Measurements from ENCODE around the gene KRT14. TPM values are rescaled to one million over a fixed set of nuclear protein-coding genes. Genes with fewer than 3 reads are reported as not detected.
"Not testable (repeated sequence)": the region's sequence is repeated elsewhere in the genome, so short reads cannot be mapped to it uniquely, and the experiment has no call there.

The KRT14 gene
- total RNA-seq, 1 experiment from 2014 or later = not detected

DNA sequence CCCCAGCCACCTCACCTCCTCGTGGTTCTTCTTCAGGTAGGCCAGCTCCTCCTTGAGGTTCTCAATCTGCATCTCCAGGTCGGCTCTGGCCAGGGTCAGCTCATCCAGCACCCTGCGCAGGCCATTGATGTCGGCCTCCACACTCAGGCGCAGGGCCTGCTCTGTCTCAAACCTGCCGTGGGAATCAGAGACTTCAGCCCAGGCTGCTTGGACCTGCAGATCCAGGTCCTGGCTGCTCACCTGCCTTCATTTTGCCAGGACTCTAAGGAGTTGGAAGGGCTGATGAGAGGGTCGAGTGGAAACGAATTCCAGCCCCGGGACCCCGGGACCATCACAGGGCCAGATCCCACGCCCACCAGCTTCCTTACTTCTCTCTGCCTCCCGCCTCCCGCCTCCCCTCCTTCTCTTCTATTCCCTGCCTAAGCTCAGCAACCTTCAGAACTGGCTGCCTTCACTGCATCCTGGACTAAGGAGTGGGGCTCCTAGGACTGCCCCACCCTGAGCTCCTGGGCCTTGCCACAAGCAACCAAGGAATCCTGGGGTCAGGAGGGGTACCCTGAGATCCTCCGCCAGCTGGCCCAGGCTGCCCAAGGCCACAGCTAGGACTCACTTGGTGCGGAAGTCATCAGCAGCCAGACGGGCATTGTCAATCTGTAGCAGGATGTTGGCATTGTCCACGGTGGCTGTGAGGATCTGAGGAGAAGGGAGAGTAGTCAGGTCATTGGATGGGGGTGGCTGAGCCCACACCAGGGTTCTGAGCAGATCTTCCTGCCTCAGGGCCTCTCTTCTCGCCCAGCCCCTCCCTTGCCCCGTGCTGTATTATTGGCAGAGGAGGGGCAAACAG is 35.9 kb upstream of the KRT14 start:
- not testable (repeated sequence) for H4K8ac ChIP-seq (replicated peaks; ENCODE audit: insufficient read length, low read depth, low read length); H4K20me1 ChIP-seq (ENCODE audit: control insufficient read depth, insufficient read depth, insufficient read length); H2BK5ac ChIP-seq (ENCODE audit: insufficient read length, low read length); H3K27ac Mint-ChIP-seq; H3K4me3 Mint-ChIP-seq; H3K27ac ChIP-seq (ENCODE audit: insufficient read length, low read depth, low read length); H3K9ac ChIP-seq (ENCODE audit: extremely low read depth, insufficient read length, low read length); H2BK15ac ChIP-seq (ENCODE audit: low read depth, low read length); H3K18ac ChIP-seq (ENCODE audit: insufficient read length, low read depth, low read length); H4K91ac ChIP-seq (ENCODE audit: insufficient read length, low read depth, low read length); H3K9me3 Mint-ChIP-seq; H3K23me2 ChIP-seq (ENCODE audit: insufficient read length, low read depth, low read length, poor library complexity, severe bottlenecking); H2BK12ac ChIP-seq (ENCODE audit: insufficient read length, low read depth, low read length); H3K4me1 ChIP-seq (ENCODE audit: insufficient read depth, low read length); H2AFZ ChIP-seq (ENCODE audit: low read length); H3K79me2 ChIP-seq (ENCODE audit: insufficient read depth, low read length); H2BK120ac ChIP-seq (ENCODE audit: low read depth, low read length, poor library complexity, severe bottlenecking); H3K27me3 ChIP-seq (ENCODE audit: insufficient read depth, low read length); H3K14ac ChIP-seq (ENCODE audit: insufficient read depth, low read length); H3K79me1 ChIP-seq (ENCODE audit: insufficient read depth, low read depth, low read length, poor library complexity, severe bottlenecking); H4K5ac ChIP-seq (ENCODE audit: insufficient read length, low read depth, low read length); H3T11ph ChIP-seq (ENCODE audit: low read length); H3K27me3 Mint-ChIP-seq (ENCODE audit: low read depth); H2AK5ac ChIP-seq (ENCODE audit: insufficient read length, low read length); H3K4ac ChIP-seq (ENCODE audit: low read depth, low read length); H2BK20ac ChIP-seq (ENCODE audit: low read depth, low read length, poor library complexity, severe bottlenecking); H3K56ac ChIP-seq (ENCODE audit: insufficient read length, low read depth, low read length); H3K23ac ChIP-seq (ENCODE audit: insufficient read length, low read depth, low read length); H3K9me3 ChIP-seq (ENCODE audit: control insufficient read depth, low read depth, low read length); H3K36me3 Mint-ChIP-seq (ENCODE audit: insufficient read depth in 1 of 3, low read depth in 3 of 3); H3K4me2 ChIP-seq (ENCODE audit: insufficient read depth, insufficient read length, low read length); DNase-seq
- no CpG with 5 or more reads among the region's 19 CpGs for WGBS (ENCODE audit: extremely low coverage, insufficient read length, low lambda C conversion rate)
- H3K4me1 Mint-ChIP-seq = peaks cover 18 to 37% of the 10 kb centered on the region in 2 experiments

Measured in H9 (cell line).